H9 (cell line): Measurements from ENCODE around the gene OTULIN. TPM values are rescaled to one million over a fixed set of nuclear protein-coding genes. Genes with fewer than 3 reads are reported as not detected.

Experiments
- DNase-seq: peaks from one replicate; pipeline ENCODE4 v3.0.0-alpha.2; 2017
- H2AFZ ChIP-seq: one replicate; pipeline ENCODE4 v1.6.1; 2013; ENCODE audit warnings: mild to moderate bottlenecking, low read length, control low read depth, moderate library complexity
- H2AK5ac ChIP-seq: 2 replicates; pipeline ENCODE4 v1.6.1; 2013; ENCODE audit warnings: low read length, control low read depth, mixed read lengths; ENCODE audit not compliant: insufficient read length
- H2BK120ac ChIP-seq: one replicate; pipeline ENCODE4 v1.6.1; 2013; ENCODE audit warnings: low read depth, mild to moderate bottlenecking, low read length, control low read depth, inconsistent platforms; ENCODE audit not compliant: poor library complexity, severe bottlenecking
- H2BK12ac ChIP-seq: 2 replicates; pipeline ENCODE4 v1.6.1; 2013; ENCODE audit warnings: low read length, control low read depth, mixed read lengths, low read depth; ENCODE audit not compliant: insufficient read length
- H2BK15ac ChIP-seq: 2 replicates; pipeline ENCODE4 v1.6.1; 2013; ENCODE audit warnings: low read depth, low read length, control low read depth
- H2BK20ac ChIP-seq: one replicate; pipeline ENCODE4 v1.6.1; 2013; ENCODE audit warnings: low read depth, mild to moderate bottlenecking, low read length, control low read depth, inconsistent platforms; ENCODE audit not compliant: poor library complexity, severe bottlenecking
- H2BK5ac ChIP-seq: 2 replicates; pipeline ENCODE4 v1.6.1; 2013; ENCODE audit warnings: low read length, control low read depth, mixed read lengths; ENCODE audit not compliant: insufficient read length
- H3K14ac ChIP-seq: 2 replicates; pipeline ENCODE4 v1.6.1; 2013; ENCODE audit warnings: low read length, control low read depth; ENCODE audit not compliant: insufficient read depth
- H3K18ac ChIP-seq: 2 replicates; pipeline ENCODE4 v1.6.1; 2013; ENCODE audit warnings: low read depth, mild to moderate bottlenecking, mixed read lengths, low read length, control low read depth; ENCODE audit not compliant: insufficient read length
- H3K23ac ChIP-seq: 2 replicates; pipeline ENCODE4 v1.6.1; 2013; ENCODE audit warnings: low read length, control low read depth, mixed read lengths, low read depth; ENCODE audit not compliant: insufficient read length
- H3K23me2 ChIP-seq: 2 replicates; pipeline ENCODE4 v1.6.1; 2013; ENCODE audit warnings: low read depth, mild to moderate bottlenecking, mixed read lengths, low read length, control low read depth; ENCODE audit not compliant: insufficient read length, poor library complexity, severe bottlenecking
- H3K27ac ChIP-seq: 2 replicates; pipeline ENCODE4 v1.5.1; 2013; ENCODE audit warnings: low read length, control low read depth, mixed read lengths, low read depth; ENCODE audit not compliant: insufficient read length
- H3K27me3 ChIP-seq: 2 replicates; pipeline ENCODE4 v1.6.1; 2013; ENCODE audit warnings: low read length, control low read depth, inconsistent platforms; ENCODE audit not compliant: insufficient read depth
- H3K4ac ChIP-seq: 2 replicates; pipeline ENCODE4 v1.6.1; 2013; ENCODE audit warnings: low read depth, mild to moderate bottlenecking, control low read depth, inconsistent platforms, low read length, moderate library complexity
- H3K4me1 ChIP-seq: 2 replicates; pipeline ENCODE4 v1.6.1; 2013; ENCODE audit warnings: low read length, control low read depth, inconsistent platforms; ENCODE audit not compliant: insufficient read depth
- H3K4me2 ChIP-seq: 2 replicates; pipeline ENCODE4 v1.6.1; 2013; ENCODE audit warnings: low read length, control low read depth, mixed read lengths; ENCODE audit not compliant: insufficient read length, insufficient read depth
- H3K56ac ChIP-seq: 2 replicates; pipeline ENCODE4 v1.6.1; 2013; ENCODE audit warnings: low read depth, mild to moderate bottlenecking, mixed read lengths, low read length, control low read depth; ENCODE audit not compliant: insufficient read length
- H3K79me1 ChIP-seq: 2 replicates; pipeline ENCODE4 v1.6.1; 2013; ENCODE audit warnings: low read depth, mild to moderate bottlenecking, moderate library complexity, low read length, control low read depth, inconsistent platforms; ENCODE audit not compliant: insufficient read depth, poor library complexity, severe bottlenecking
- H3K79me2 ChIP-seq: 2 replicates; pipeline ENCODE4 v1.6.1; 2013; ENCODE audit warnings: low read length, control low read depth, inconsistent platforms; ENCODE audit not compliant: insufficient read depth
- H3K9ac ChIP-seq: 2 replicates; pipeline ENCODE4 v1.6.1; 2013; ENCODE audit warnings: low read length, control low read depth, mixed read lengths; ENCODE audit not compliant: insufficient read length; ENCODE audit errors: extremely low read depth
- H3K9me3 ChIP-seq: one replicate; pipeline ENCODE4 v1.6.1; 2013; ENCODE audit warnings: low read depth, low read length, inconsistent platforms; ENCODE audit not compliant: control insufficient read depth
- H3T11ph ChIP-seq: one replicate; pipeline ENCODE4 v1.6.1; 2013; ENCODE audit warnings: mild to moderate bottlenecking, low read length, control low read depth, inconsistent platforms
- H4K20me1 ChIP-seq: one replicate; pipeline ENCODE4 v1.6.1; 2013; ENCODE audit not compliant: control insufficient read depth, insufficient read length, insufficient read depth
- H4K5ac ChIP-seq: 2 replicates; pipeline ENCODE4 v1.6.1; 2013; ENCODE audit warnings: low read depth, mild to moderate bottlenecking, mixed read lengths, low read length, control low read depth; ENCODE audit not compliant: insufficient read length
- H4K8ac ChIP-seq: replicated peaks from 2 replicates; pipeline ENCODE4 v1.6.1; 2013; ENCODE audit warnings: low read length, control low read depth, mixed read lengths, low read depth; ENCODE audit not compliant: insufficient read length
- H4K91ac ChIP-seq: 2 replicates; pipeline ENCODE4 v1.6.1; 2013; ENCODE audit warnings: low read depth, mild to moderate bottlenecking, moderate library complexity, mixed read lengths, low read length, control low read depth; ENCODE audit not compliant: insufficient read length
- H3K27ac Mint-ChIP-seq, 3 experiments: 2 replicates in 2 of 3; 3 replicates in 1 of 3; pipeline ENCODE4 v1.8.0; 2020 to 2021; ENCODE audit warnings: mixed read lengths in 3 of 3, mild to moderate bottlenecking in 1 of 3, moderate library complexity in 1 of 3
- H3K27me3 Mint-ChIP-seq: 2 replicates; pipeline ENCODE4 v1.8.0; 2021; ENCODE audit warnings: low read depth, mild to moderate bottlenecking, moderate library complexity, mixed read lengths
- H3K36me3 Mint-ChIP-seq, 3 experiments: 2 replicates in 2 of 3; 3 replicates in 1 of 3; pipeline ENCODE4 v1.8.0; 2020 to 2021; ENCODE audit warnings: low read depth in 3 of 3, mixed read lengths in 3 of 3; ENCODE audit not compliant: insufficient read depth in 1 of 3
- H3K4me1 Mint-ChIP-seq, 2 experiments: 2 replicates each; pipeline ENCODE4 v1.8.0; 2020; ENCODE audit warnings: mixed read lengths in 2 of 2
- H3K4me3 Mint-ChIP-seq, 2 experiments: 2 replicates in 1 of 2; 3 replicates in 1 of 2; pipeline ENCODE4 v1.8.0; 2020 to 2021; ENCODE audit warnings: mild to moderate bottlenecking in 2 of 2, mixed read lengths in 2 of 2, moderate library complexity in 1 of 2
- H3K9me3 Mint-ChIP-seq, 2 experiments: 2 replicates in 1 of 2; 3 replicates in 1 of 2; pipeline ENCODE4 v1.8.0; 2020; ENCODE audit warnings: mild to moderate bottlenecking in 2 of 2, mixed read lengths in 2 of 2, moderate library complexity in 1 of 2
- CTCF ChIP-seq: fragments of 200-600 bp; sonication (generic); conservative IDR thresholded peaks from 3 replicates; pipeline ENCODE4 v1.8.0; 2021; ENCODE audit warnings: antibody characterized with exemption, mild to moderate bottlenecking
- WGBS: extraction: QIAGEN DNeasy Blood & Tissue Kit; methylation state at CpG from one replicate; pipeline ENCODE4 v1.1.7; 2013; ENCODE audit warnings: missing lambda C conversion rate, low lambda C conversion rate, mixed read lengths; ENCODE audit not compliant: insufficient read length; ENCODE audit errors: extremely low coverage; 5-methylcytosine and 5-hydroxymethylcytosine counted together
- total RNA-seq: library from RNA; stranded (reverse); gene quantifications from 2 replicates; pipeline ENCODE4 v1.2.1, GENCODE V29; 2021

OTULIN gene
- total RNA-seq, 1 experiment from 2014 or later: 35.8 TPM

- no peak for DNase-seq
- no peaks in the 10 kb centered on the region for H3K9me3 ChIP-seq
- H3K9me3 Mint-ChIP-seq: no peaks in the 10 kb centered on the region; a peak in 1 of 5 replicates
- H2BK120ac ChIP-seq: no peak overlapping the region
- H3K79me1 ChIP-seq: no peaks in the 10 kb centered on the region
- H3K4me1 ChIP-seq: peaks cover 5% of the 10 kb centered on the region; the same call in 1 of the 2 replicates
- H3K4me1 Mint-ChIP-seq: peaks cover 38 to 46% of the 10 kb centered on the region in 2 experiments
- no peak overlapping the region for H4K91ac ChIP-seq
- H3K23ac ChIP-seq: no peak overlapping the region
- H3K27me3 Mint-ChIP-seq: no peaks in the 10 kb centered on the region
- H3K79me2 ChIP-seq: no peaks in the 10 kb centered on the region
- no peaks in the 10 kb centered on the region for H3K27me3 ChIP-seq
- H2BK5ac ChIP-seq: no peak overlapping the region
- no peak overlapping the region for H2AFZ ChIP-seq
- H3K4me3 Mint-ChIP-seq: no peak overlapping the region
- H3K23me2 ChIP-seq: no peaks in the 10 kb centered on the region
- H3K18ac ChIP-seq: no peak overlapping the region
- WGBS: no CpG with 5 or more reads among the region's 5 CpGs
- H4K20me1 ChIP-seq: peaks cover 2% of the 10 kb centered on the region
- TF ChIP-seq CTCF: no peak
- H3T11ph ChIP-seq: no peak overlapping the region
- peak overlapping the region in 1 of 3 experiments; percentile 2; a peak in 1 of 7 replicates for H3K27ac Mint-ChIP-seq
- no peak overlapping the region for H2BK20ac ChIP-seq
- no peak overlapping the region for H4K8ac ChIP-seq
- no peak overlapping the region for H3K4ac ChIP-seq
- no peak overlapping the region for H3K9ac ChIP-seq
- H3K36me3 Mint-ChIP-seq: no peaks in the 10 kb centered on the region; a peak in 1 of 7 replicates
- H2BK15ac ChIP-seq: no peak overlapping the region
- no peak overlapping the region for H3K27ac ChIP-seq
- no peak overlapping the region for H2BK12ac ChIP-seq
- H3K14ac ChIP-seq: no peak overlapping the region
- H2AK5ac ChIP-seq: no peak overlapping the region
- H4K5ac ChIP-seq: no peak overlapping the region
- H3K56ac ChIP-seq: no peak overlapping the region
- H3K4me2 ChIP-seq: no peak overlapping the region
Observed at GRCh38 chr5:14739981-14740380, 75.5 kb downstream of the OTULIN start.
